Small intestine (tissue), 7 donors: ENCODE measurements around the gene CAP2. TPM values are rescaled to one million over a fixed set of nuclear protein-coding genes. Genes with fewer than 3 reads are reported as not detected.

Experiments
- DNase-seq, 2 donors: peaks; one replicate each; pipeline versions ENCODE4 v3.0.0 to v3.0.0-alpha.2; 2013
- FAIRE-seq: peaks from 2 replicates; lab custom pipeline; 2012; peaks lifted over from hg19 to GRCh38; lab: Jason Lieb, UNC
- H3K27ac ChIP-seq, 3 donors: one replicate each; pipeline ENCODE4 v1.5.1; 2013; ENCODE audit warnings: low read length in 2 of 3, mild to moderate bottlenecking in 2 of 3, control low read depth in 1 of 3, inconsistent platforms in 1 of 3, low read depth in 1 of 3, moderate library complexity in 1 of 3
- H3K27me3 ChIP-seq, 3 donors: one replicate each; pipeline ENCODE4 v1.6.1; 2013; ENCODE audit warnings: low read length in 3 of 3, inconsistent platforms in 1 of 3; ENCODE audit not compliant: control insufficient read depth in 3 of 3, insufficient read depth in 3 of 3
- H3K36me3 ChIP-seq, 3 donors: one replicate each; pipeline ENCODE4 v1.6.1; 2013; ENCODE audit warnings: low read length in 3 of 3, inconsistent platforms in 1 of 3, low read depth in 1 of 3, mild to moderate bottlenecking in 1 of 3, moderate library complexity in 1 of 3; ENCODE audit not compliant: control insufficient read depth in 3 of 3, insufficient read depth in 2 of 3
- H3K4me1 ChIP-seq, 3 donors: one replicate each; pipeline ENCODE4 v1.6.1; 2013; ENCODE audit warnings: low read length in 2 of 3, inconsistent platforms in 1 of 3, low read depth in 1 of 3, mild to moderate bottlenecking in 1 of 3, moderate library complexity in 1 of 3; ENCODE audit not compliant: control insufficient read depth in 3 of 3, insufficient read depth in 2 of 3
- H3K4me3 ChIP-seq, 3 donors: one replicate each; pipeline ENCODE4 v1.5.1; 2013; ENCODE audit warnings: low read length in 3 of 3, control low read depth in 1 of 3, inconsistent platforms in 1 of 3, low read depth in 1 of 3, mild to moderate bottlenecking in 1 of 3, moderate library complexity in 1 of 3
- H3K9me3 ChIP-seq, 2 donors: one replicate each; pipeline ENCODE4 v1.6.1; 2013; ENCODE audit warnings: low read depth in 1 of 2, low read length in 1 of 2; ENCODE audit not compliant: control insufficient read depth in 2 of 2, insufficient read depth in 1 of 2
- WGBS, 3 donors: extraction: QIAGEN DNeasy Blood & Tissue Kit; methylation state at CpG; one replicate each; pipeline ENCODE4 v1.1.7; 2013; 5-methylcytosine and 5-hydroxymethylcytosine counted together
- polyA plus RNA-seq, 4 donors: library from polyadenylated mRNA; stranded (reverse) in 3 of 4; unstranded in 1 of 4; fragments of 200-250 nt in 3 of 4; fragments of 120-200 nt in 1 of 4; gene quantifications; one replicate each; pipeline versions ENCODE4 v1.2.1 to v1.2.3, GENCODE V29; 2013
- donor health status: healthy with polysubstance abuse.
- donor health status: control.
- donor health status: control.
- donor health status: Bipolar disorder and iron deficiency.
- donor health status: healthy.

CAP2 gene
- polyA plus RNA-seq, 4 donors, result 0.89 to 3.0 (median 2.3) TPM

- Histone ChIP-seq H3K9me3 (no peaks in the 10 kb centered on the region), H3K27ac (no peak overlapping the region), H3K27me3 (no peaks in the 10 kb centered on the region), H3K4me3 (no peak overlapping the region), H3K4me1 (no peaks in the 10 kb centered on the region), H3K36me3 (no peaks in the 10 kb centered on the region)
- FAIRE-seq (no peak), DNase-seq (no peak)
- WGBS, 3 donors, result 91 to 100% (median 92%) methylated on average over 1 of the region's 1 CpG
These were observed 57.0 kb downstream of the CAP2 start for GRCh38 chr6:17450397-17450796.

GRCh38 chr6:17450832-17451231 lies 57.4 kb downstream of the CAP2 start:
- 30 to 40% (median 39%) methylated on average over 5 of the region's 5 CpGs for WGBS, 3 donors
- FAIRE-seq, result no peak

GRCh38 chr6:17452096-17452495 lies 58.7 kb downstream of the CAP2 start:
- H3K27me3 ChIP-seq, result no peaks in the 10 kb centered on the region
- no peak overlapping the region for H3K4me3 ChIP-seq
- DNase-seq (no peak), FAIRE-seq (no peak)
- 94 to 97% (median 95%) methylated on average over 6 of the region's 6 CpGs for WGBS, 3 donors
- H3K36me3 ChIP-seq, result no peaks in the 10 kb centered on the region
- H3K9me3 ChIP-seq, result no peaks in the 10 kb centered on the region
- no peak overlapping the region for H3K27ac ChIP-seq
- H3K4me1 ChIP-seq, result no peaks in the 10 kb centered on the region

More at GRCh38 chr6:17450832-17451231, 57.4 kb downstream of the CAP2 start:
- Histone ChIP-seq H3K36me3 (no peaks in the 10 kb centered on the region), H3K4me3 (no peak overlapping the region), H3K27me3 (no peaks in the 10 kb centered on the region), H3K27ac (no peak overlapping the region), H3K9me3 (no peaks in the 10 kb centered on the region), H3K4me1 (no peaks in the 10 kb centered on the region)
- DNase-seq, result no peak

GRCh38 chr6:17454316-17455005 lies 61.1 kb downstream of the CAP2 start:
- WGBS, 3 donors, result 75 to 90% (median 87%) methylated on average over 7 of the region's 7 CpGs
- Histone ChIP-seq H3K4me3 (no peak overlapping the region), H3K4me1 (no peaks in the 10 kb centered on the region), H3K27ac (no peak overlapping the region), H3K36me3 (no peaks in the 10 kb centered on the region), H3K9me3 (no peaks in the 10 kb centered on the region), H3K27me3 (no peaks in the 10 kb centered on the region)
- DNase-seq, result no peak
- FAIRE-seq, result no peak

- no peaks in the 10 kb centered on the region for H3K27me3 ChIP-seq
- no peak for DNase-seq
- H3K36me3 ChIP-seq, result no peaks in the 10 kb centered on the region
- H3K4me3 ChIP-seq, result no peak overlapping the region
- no peaks in the 10 kb centered on the region for H3K4me1 ChIP-seq
- H3K9me3 ChIP-seq, result no peaks in the 10 kb centered on the region
- H3K27ac ChIP-seq, result no peak overlapping the region
- FAIRE-seq, result no peak
- 92 to 94% (median 93%) methylated on average over 7 of the region's 7 CpGs for WGBS, 3 donors
These were observed 62.5 kb downstream of the CAP2 start for GRCh38 chr6:17455919-17456318.

- no peak overlapping the region for H3K4me3 ChIP-seq
- H3K36me3 ChIP-seq, result no peaks in the 10 kb centered on the region
- H3K4me1 ChIP-seq, result no peaks in the 10 kb centered on the region
- DNase-seq, result no peak
- no peak overlapping the region for H3K27ac ChIP-seq
- no peaks in the 10 kb centered on the region for H3K9me3 ChIP-seq
- H3K27me3 ChIP-seq, result no peaks in the 10 kb centered on the region
- no peak for FAIRE-seq
- WGBS, 3 donors, result 67 to 81% (median 69%) methylated on average over 3 of the region's 3 CpGs
These were observed 63.3 kb downstream of the CAP2 start for GRCh38 chr6:17456711-17457110.

GRCh38 chr6:17457405-17457804 lies 64.0 kb downstream of the CAP2 start:
- no peak for DNase-seq
- FAIRE-seq, result no peak
- Histone ChIP-seq H3K4me1 (no peaks in the 10 kb centered on the region), H3K4me3 (no peak overlapping the region), H3K9me3 (no peaks in the 10 kb centered on the region), H3K36me3 (no peaks in the 10 kb centered on the region), H3K27me3 (no peaks in the 10 kb centered on the region), H3K27ac (no peak overlapping the region)
- 56 to 83% (median 77%) methylated on average over 4 of the region's 4 CpGs for WGBS, 3 donors

GRCh38 chr6:17457956-17458355 lies 64.6 kb downstream of the CAP2 start:
- no peak overlapping the region for H3K27ac ChIP-seq
- H3K27me3 ChIP-seq, result no peaks in the 10 kb centered on the region
- H3K4me3 ChIP-seq, result no peak overlapping the region
- WGBS, 3 donors, result 86 to 89% (median 88%) methylated on average over 3 of the region's 3 CpGs
- no peaks in the 10 kb centered on the region for H3K36me3 ChIP-seq
- H3K9me3 ChIP-seq, result no peaks in the 10 kb centered on the region
- H3K4me1 ChIP-seq, result no peaks in the 10 kb centered on the region
- DNase-seq (no peak), FAIRE-seq (no peak)

- Histone ChIP-seq H3K4me3 (no peak overlapping the region), H3K27ac (no peak overlapping the region), H3K4me1 (no peaks in the 10 kb centered on the region), H3K27me3 (no peaks in the 10 kb centered on the region), H3K9me3 (no peaks in the 10 kb centered on the region), H3K36me3 (no peaks in the 10 kb centered on the region)
- FAIRE-seq, result no peak
- WGBS, 3 donors, result 79 to 83% (median 79%) methylated on average over 4 of the region's 4 CpGs
- no peak for DNase-seq
These were observed 65.6 kb downstream of the CAP2 start for GRCh38 chr6:17458966-17459365.
